Hepatocyte (in vitro differentiated cells): ENCODE measurements around the gene EPGN.

Source experiments
- EZH2 ChIP-seq: fragments of 200-600 bp; sonication (generic); IDR thresholded peaks from 2 replicates; pipeline ENCODE4 v1.6.1; 2016; ENCODE audit warnings: antibody characterized with exemption, mild to moderate bottlenecking, borderline replicate concordance
- EZH2phosphoT487 ChIP-seq: fragments of 200-600 bp; sonication (generic); IDR thresholded peaks from one replicate; pipeline ENCODE4 v1.6.1; 2018; ENCODE audit warnings: antibody characterized with exemption, mild to moderate bottlenecking, low read depth, moderate library complexity; ENCODE audit not compliant: unreplicated experiment, severe bottlenecking
- TF ChIP-seq, protein P1 (sequence below): fragments of 200-600 bp; sonication (generic); IDR thresholded peaks from 2 replicates; pipeline ENCODE4 v1.5.1; 2016; ENCODE audit warnings: antibody characterized with exemption, mild to moderate bottlenecking; ENCODE audit not compliant: poor library complexity

DNA sequence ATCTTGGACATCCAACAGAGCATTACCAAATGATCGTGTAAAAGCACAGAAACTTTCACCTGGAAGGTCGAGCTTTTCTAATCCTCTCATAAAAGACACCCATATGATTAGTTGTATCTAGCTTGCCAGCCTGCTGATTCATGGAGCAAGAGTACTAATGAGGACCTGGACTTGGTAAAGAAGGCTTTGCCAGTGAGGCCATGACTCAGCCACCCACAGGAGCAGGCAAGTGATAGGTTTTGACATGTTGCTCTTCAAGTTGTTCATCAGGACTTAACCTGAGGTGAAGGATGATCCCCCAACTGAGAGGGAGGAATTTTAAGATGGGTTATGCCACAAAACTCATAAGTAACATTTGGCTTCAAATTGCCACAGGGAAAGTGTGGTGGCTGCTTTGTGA is 24.7 kb upstream of the EPGN start:
- TF ChIP-seq EZH2phosphoT487 = no peak
- TF ChIP-seq EZH2 = no peak
- TF ChIP-seq, protein P1, sequence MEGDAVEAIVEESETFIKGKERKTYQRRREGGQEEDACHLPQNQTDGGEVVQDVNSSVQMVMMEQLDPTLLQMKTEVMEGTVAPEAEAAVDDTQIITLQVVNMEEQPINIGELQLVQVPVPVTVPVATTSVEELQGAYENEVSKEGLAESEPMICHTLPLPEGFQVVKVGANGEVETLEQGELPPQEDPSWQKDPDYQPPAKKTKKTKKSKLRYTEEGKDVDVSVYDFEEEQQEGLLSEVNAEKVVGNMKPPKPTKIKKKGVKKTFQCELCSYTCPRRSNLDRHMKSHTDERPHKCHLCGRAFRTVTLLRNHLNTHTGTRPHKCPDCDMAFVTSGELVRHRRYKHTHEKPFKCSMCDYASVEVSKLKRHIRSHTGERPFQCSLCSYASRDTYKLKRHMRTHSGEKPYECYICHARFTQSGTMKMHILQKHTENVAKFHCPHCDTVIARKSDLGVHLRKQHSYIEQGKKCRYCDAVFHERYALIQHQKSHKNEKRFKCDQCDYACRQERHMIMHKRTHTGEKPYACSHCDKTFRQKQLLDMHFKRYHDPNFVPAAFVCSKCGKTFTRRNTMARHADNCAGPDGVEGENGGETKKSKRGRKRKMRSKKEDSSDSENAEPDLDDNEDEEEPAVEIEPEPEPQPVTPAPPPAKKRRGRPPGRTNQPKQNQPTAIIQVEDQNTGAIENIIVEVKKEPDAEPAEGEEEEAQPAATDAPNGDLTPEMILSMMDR = no peak
